Activated CD4-positive, alpha-beta T cell treated with anti-CD3 and anti-CD28 coated beads for 36 hours (primary cell): ENCODE data around the gene NBPF3. TPM values are rescaled to one million over a fixed set of nuclear protein-coding genes. Genes with fewer than 3 reads are reported as not detected.

ENCODE experiments used
- total RNA-seq, 2 experiments: library from RNA; stranded (reverse); gene quantifications; one replicate each; pipeline ENCODE4 v1.2.3, GENCODE V29; 2021

The NBPF3 gene
- total RNA-seq, 2 experiments from 2014 or later, result 8.5 to 9.9 TPM

Other genes starting within 250 kb of the NBPF3 start
- gene ECE1, start 149.7 kb upstream of the NBPF3 start, total RNA-seq, result 100 to 1,000 TPM; 130 to 162 TPM
- not detected for gene ALPL, start 69.3 kb downstream of the NBPF3 start, total RNA-seq
- 1 to 10 TPM; 2.1 to 2.5 TPM for gene RAP1GAP, start 229.2 kb downstream of the NBPF3 start, total RNA-seq